ENCODE measurements around the gene TPRKB. TPM values are rescaled to one million over a fixed set of nuclear protein-coding genes. Genes with fewer than 3 reads are reported as not detected.
"Not testable (repeated sequence)": the region's sequence is repeated elsewhere in the genome, so short reads cannot be mapped to it uniquely, and the experiment has no call there.

Gene TPRKB
- total RNA-seq (2014; rRNA removed; shearing (Covaris generic)): 75.0 and 149 TPM in 2 replicates

DNA sequence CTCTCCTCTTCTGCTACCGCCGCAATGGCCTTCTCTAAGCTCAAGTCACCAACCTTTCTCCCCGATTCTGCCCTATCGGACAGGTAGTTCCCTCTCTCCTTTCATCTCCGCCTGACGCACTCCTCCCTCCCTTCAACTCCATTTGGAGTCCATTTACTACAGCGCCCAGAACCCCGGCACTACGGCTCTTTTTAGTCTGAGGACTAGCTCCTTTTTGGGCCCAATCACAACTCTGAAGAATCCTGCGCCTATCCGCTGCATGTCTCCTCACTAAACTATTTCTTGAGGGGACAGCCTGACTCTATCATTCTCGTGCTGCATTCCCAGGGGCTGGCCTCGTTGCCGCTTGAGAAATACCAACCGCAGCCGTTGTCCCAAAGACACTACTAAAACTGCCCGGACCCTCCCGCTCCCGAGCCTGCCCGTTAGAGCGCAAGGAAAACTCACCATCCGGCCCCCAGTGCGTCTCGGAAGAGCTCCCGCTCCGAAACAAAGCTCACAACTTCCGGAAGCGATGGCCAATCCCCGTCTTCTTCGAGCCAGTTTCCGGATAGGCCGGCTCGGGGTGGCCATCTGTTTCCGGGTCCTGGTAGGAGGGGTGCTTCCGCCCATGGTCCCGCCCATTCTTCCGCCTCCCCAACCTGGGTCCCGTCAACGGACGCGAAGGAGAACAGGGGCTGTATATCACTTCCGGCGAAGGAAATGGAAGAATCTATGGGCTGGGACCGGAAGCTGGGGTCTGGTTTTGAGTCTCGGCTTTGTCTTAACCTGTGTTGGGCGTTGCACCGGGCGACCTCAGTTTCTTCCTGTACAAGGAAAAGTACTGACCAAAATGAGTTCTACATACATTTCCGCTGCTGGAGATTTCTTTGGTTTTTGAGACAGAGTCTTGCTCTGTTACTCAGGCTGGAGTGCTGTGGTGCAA lies at the start of gene TPRKB:
TSS of gene TPRKB (minus strand) at position 491 of the 925 bp plus-strand sequence. CDS start 2,776 bp downstream, outside the sequence.
- DNase-seq (ENCODE audit: low read depth): peak; percentile 98

GRCh38 chr2:73783883-73784282 lies 46.7 kb upstream of the TPRKB start, which contains the start of gene C2orf78:
Gene C2orf78 (plus strand): TSS chr2:73784183. CDS start chr2:73784310, 127 bp downstream.
- DNase-seq (ENCODE audit: low read depth): not testable (repeated sequence)

GRCh38 chr2:73783402-73783801 lies 46.3 kb upstream of the TPRKB start:
- DNase-seq (ENCODE audit: low read depth): peak; percentile 63

DNA sequence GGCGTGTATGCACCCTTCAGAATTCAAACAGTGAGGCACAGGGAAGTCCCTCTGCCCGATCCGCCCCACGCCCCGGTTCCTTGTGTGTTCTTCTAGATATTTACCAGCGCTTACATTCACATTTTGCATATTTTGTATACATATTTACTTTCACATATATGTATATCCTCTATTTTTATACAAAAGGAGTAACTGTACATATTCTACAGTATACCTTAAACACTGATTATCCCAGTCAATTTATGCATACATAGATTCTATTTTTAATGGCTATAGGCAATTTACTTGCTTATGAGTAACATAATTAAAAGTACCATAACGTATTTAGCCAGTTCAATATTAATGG lies 43.1 kb upstream of the TPRKB start:
- DNase-seq (ENCODE audit: low read depth): no peak

DNA sequence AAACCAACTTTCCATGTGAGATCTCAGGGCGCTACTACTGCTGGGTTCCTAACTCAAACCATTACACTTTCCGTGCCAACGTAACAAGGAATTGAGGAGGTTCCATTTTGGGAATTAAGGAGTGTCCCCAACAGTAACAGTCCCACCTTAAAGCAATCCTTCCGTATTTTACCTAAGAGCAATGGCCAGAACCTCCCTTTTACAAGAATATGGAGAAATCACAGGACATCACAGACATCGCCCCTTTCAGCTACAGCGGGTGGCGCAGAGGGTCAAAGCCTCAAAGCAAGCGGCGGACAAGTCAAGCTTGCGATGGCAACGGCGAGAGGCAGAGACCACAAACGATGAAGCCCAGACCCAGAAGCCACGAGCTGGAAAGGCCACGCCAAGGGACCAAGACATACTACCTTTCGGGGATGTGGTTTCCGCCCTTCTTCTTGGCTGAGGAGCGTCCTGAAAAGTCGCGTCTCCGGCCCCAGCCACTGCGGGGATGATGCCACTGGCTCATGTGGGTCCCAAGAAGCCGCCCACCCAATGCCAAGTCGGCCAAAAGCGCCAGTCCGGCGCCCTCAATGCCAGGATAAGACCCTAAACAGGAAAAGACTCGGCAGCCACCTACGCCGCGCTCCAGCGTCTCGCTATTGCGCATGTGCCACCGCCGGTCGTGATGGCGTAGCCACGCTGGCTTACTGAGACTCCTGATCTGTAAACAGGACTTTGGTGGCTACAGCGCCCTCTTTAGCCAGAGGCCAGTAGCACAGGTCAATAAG lies 42.5 kb upstream of the TPRKB start, which contains the start of gene DUSP11:
TSS of gene DUSP11 (minus strand) at position 637 of the 770 bp plus-strand sequence. CDS start at position 508, 129 bp downstream.
- peak; percentile 90 for DNase-seq (ENCODE audit: low read depth)

DNA sequence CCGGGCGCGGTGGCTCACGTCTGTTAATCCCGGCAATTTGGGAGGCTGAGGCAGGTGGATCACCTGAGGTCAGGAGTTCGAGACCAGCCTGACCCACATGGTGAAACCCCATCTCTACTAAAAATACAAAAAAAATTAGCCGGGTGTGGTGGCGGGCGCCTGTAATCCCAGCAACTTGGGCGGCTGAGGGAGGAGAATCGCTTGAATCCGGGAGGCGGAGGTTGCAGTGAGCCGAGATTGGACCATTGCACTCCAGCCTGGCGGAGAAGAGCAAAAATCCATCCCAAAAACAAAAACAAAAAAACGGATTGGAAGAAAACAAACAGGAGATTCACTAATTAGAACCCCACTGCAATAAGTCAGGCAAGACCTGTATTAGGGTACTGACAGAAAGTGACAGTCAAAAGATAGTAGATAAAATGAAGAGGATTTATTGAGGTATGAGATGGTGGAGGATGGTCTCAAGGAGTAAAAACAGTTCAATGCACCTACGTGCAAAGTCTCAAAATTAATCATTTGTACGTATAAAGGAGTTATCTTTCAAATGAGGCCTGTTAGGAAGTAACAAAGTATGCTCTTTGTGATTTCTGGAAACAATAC lies 41.8 kb upstream of the TPRKB start:
- DNase-seq (ENCODE audit: low read depth): not testable (repeated sequence)

DNA sequence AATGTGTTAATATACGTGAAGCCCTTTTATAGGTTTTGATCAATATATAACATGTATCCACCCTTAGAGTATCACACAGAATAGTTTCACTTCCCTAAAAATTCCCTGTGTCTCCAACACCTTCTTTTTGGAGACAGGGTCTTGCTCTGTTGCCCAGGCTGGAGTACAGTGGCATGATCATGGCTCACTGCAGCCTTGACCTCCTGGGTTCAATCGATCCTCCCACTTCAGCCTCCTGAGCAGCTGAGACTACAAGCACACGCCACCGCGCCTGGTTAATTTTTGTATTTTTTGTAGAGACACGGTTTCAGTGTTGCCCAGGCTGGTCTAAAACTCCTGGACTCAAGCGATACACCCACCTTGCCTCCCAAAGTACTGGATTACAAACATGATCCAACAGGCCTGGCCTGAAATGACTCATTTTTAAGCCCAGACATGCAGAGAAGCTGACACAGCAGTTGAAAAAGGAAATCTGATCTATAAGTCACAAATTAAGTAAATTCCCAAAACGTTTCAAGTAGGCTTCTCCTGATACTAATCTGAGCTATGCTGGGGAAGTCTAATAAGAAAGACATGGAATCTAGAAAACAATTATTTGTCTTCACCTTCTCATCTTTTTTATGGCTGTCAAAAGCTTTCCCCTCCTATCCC lies 39.8 kb upstream of the TPRKB start:
- peak; percentile 12 for DNase-seq (ENCODE audit: low read depth)

- DNase-seq (ENCODE audit: low read depth): no peak
These were observed 39.2 kb upstream of the TPRKB start for GRCh38 chr2:73776381-73776780.

DNA sequence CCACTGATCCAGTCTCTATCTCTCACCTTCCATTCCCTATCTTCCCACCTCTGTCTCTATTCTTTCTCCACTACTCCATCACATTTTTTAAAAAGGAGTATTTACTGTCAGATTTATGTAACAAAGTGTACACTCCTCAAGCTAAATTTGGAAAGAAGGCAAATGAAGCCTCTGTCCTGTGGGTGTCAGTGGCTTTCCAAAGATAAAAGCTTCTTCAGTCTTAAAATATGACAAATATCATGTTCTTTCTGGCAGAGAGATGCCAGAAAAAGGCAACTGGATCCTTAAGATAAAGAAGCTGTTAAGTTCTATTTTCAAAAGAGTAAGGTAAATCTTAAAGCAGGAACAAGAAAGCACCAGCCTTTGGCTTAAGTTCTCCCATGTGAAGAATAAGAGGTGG lies 35.7 kb upstream of the TPRKB start:
- no peak for DNase-seq (ENCODE audit: low read depth)

DNA sequence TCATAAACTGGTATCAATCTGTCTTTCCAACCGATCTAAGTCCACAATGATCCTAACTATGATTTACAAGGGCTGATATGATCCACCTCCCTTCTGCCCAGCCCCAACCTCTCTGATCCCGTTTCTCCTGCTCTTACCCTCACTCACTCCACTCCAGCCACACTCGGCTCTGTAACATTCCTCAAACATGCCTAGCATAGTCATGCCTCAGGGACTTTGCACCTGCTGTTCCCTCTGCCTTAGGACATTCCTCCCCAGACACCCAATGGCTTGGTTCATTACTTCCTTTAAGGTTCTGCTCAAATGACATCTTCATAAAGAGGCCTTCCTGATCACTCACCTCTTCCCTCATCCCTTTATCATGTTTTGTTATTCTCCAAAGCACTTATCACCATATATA lies 33.6 kb upstream of the TPRKB start:
- no peak for DNase-seq (ENCODE audit: low read depth)

DNA sequence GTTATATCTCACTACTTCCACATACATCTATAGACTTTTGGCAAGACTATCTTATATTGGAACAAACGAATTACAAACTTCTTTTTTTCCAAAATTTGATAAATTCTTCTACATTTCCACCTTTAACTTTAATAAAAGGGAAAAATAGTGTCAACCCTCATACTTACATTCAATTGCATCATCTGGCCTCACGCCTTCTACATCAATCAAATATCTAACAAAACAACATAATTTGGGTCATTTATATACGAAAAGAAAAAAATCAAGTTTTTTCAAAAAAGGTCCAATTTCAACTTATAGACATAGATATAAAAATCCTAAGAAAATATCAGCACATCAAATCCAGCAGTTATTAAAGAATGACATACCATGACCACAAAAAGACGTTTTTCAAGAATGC lies 29.8 kb upstream of the TPRKB start:
- no peak for DNase-seq (ENCODE audit: low read depth)

DNA sequence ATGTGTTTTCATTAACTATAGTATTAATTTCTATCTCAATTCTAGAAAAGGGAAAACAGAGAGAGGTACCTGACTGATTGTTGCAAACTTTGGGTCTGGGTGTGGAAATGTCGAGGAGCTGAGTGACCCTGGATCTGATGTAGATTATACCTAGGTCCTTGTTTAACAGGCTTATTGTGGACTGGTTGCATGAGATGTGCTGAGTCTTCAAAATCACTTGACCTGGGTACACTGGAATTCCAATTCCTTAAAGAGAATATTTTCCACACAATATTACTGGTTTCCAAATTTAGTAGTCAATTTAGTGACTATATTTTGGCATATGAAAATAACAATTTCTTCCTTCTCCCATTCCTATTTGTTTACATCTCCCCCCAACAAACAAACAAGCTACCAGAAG lies 29.2 kb upstream of the TPRKB start:
- DNase-seq (ENCODE audit: low read depth): no peak

- no peak for DNase-seq (ENCODE audit: low read depth)
These were observed 27.8 kb upstream of the TPRKB start for GRCh38 chr2:73764945-73765344.

- DNase-seq (ENCODE audit: low read depth): peak; percentile 29
These were observed 25.4 kb upstream of the TPRKB start for GRCh38 chr2:73762571-73762970.

GRCh38 chr2:73759904-73760303 lies 22.8 kb upstream of the TPRKB start:
- DNase-seq (ENCODE audit: low read depth): no peak

- DNase-seq (ENCODE audit: low read depth): no peak
These were observed 22.2 kb upstream of the TPRKB start for GRCh38 chr2:73759285-73759764.

GRCh38 chr2:73754332-73754731 lies 17.2 kb upstream of the TPRKB start:
- DNase-seq (ENCODE audit: low read depth): not testable (repeated sequence)

- no peak for DNase-seq (ENCODE audit: low read depth)
These were observed 12.2 kb upstream of the TPRKB start for GRCh38 chr2:73749314-73749713.

DNA sequence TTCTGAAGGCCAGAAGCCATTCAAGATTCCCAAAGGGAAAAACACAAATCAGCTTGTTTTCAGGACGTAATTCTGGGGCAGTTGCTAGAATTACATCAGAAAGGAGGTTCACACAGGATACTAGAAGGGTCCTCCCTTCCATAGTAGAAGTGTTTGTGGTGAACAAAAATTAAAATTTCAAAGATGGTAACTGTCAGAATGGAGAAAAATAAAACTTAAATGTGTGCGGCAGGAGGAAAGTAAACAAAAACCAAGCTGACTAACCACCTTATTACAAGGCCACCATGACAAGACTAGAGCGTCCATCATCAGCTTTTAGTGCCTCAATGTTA lies 9.7 kb upstream of the TPRKB start:
- no peak for DNase-seq (ENCODE audit: low read depth)

DNA sequence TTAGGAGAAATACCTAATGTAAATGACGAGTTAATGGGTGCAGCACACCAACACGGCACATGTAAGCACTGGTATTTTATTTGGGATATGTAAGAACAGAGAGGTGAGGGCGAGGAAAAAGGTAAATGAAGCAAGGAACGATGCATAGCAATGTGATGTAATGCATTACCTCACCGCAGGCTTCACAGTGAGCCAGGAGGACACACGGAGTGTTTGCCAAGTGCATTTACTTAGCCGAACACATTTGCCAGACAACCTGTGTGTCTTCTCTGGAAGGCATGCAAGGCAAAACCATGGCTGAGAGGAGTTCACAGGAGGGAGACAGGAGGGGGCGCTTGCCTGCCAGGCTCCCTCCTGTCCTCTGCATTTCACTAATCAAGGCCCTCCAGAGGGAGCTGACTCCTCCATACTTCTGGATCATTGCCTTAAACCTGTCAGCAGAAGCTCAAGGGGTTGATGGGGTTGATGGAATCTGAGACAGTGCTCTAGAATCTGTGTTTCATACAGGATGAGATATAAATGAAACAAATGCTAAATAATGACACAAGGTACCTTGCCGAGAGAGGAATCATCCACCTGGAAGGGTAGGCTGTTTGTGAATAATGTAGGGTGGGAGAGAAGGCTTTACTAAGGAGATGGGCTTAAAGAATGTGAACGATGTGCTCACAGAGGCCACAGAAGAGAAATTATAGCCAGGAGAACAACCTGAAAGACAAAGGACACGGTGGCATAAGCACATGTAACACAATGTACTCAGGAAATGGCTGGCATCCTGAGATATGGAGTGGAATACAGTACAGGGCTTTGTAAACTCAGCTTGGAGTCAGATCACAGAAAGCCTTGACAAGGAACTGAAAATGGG lies 9.1 kb upstream of the TPRKB start:
- DNase-seq (ENCODE audit: low read depth): no peak

DNA sequence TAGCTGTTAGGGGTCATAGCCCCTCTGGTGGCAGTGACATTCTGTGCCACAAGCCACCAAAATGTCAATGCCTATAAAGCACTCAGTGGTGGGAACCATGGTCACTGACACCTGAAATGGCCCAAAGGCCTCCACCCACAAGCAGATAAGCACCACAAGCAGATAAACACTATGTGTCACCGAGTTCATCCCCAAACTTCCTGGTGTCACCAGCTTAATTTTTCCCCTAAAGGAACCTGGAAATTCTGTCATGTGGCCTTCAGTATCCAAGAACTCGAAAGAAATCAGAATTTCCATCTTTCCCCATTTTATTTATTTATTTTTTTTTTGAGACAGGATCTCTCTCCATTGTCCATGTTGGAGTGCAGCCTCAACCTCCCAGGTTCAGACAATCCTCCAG lies 3.6 kb upstream of the TPRKB start:
- no peak for DNase-seq (ENCODE audit: low read depth)
